Measurements from ENCODE around the gene MAOB. TPM values are rescaled to one million over a fixed set of nuclear protein-coding genes. Genes with fewer than 3 reads are reported as not detected.
A peak's percentile ranks its signal among the peaks of the same experiment; 100 is the strongest.

The MAOB gene
- total RNA-seq, 2 donors from 2014 or later, result 15.6 to 33.5 TPM

GRCh38 chrX:43805579-43805978 is 76.7 kb downstream of the MAOB start:
- peak; percentile 17 for DNase-seq (ENCODE audit: low spot score)

GRCh38 chrX:43804021-43804420 is 78.2 kb downstream of the MAOB start:
- Histone ChIP-seq H3K4me3 (no peak overlapping the region), H3K9me3 (no peaks in the 10 kb centered on the region), H3K27me3 (replicated peaks; ENCODE audit: insufficient read depth) (no peaks in the 10 kb centered on the region), H3K36me3 (no peaks in the 10 kb centered on the region), H3K27ac (no peak overlapping the region), H3K4me1 (replicated peaks) (no peaks in the 10 kb centered on the region)
- intact Hi-C loops (cut with DNase I), result no loop called here
- WGBS, result 79% methylated on average over 5 of the region's 5 CpGs
- TF ChIP-seq, protein P1, sequence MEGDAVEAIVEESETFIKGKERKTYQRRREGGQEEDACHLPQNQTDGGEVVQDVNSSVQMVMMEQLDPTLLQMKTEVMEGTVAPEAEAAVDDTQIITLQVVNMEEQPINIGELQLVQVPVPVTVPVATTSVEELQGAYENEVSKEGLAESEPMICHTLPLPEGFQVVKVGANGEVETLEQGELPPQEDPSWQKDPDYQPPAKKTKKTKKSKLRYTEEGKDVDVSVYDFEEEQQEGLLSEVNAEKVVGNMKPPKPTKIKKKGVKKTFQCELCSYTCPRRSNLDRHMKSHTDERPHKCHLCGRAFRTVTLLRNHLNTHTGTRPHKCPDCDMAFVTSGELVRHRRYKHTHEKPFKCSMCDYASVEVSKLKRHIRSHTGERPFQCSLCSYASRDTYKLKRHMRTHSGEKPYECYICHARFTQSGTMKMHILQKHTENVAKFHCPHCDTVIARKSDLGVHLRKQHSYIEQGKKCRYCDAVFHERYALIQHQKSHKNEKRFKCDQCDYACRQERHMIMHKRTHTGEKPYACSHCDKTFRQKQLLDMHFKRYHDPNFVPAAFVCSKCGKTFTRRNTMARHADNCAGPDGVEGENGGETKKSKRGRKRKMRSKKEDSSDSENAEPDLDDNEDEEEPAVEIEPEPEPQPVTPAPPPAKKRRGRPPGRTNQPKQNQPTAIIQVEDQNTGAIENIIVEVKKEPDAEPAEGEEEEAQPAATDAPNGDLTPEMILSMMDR (IDR thresholded peaks at IDR 0.05), result no peak
- TF ChIP-seq POLR2A (IDR thresholded peaks at IDR 0.05) (no peak), POLR2AphosphoS5 (IDR thresholded peaks at IDR 0.05) (no peak)
- no peak for DNase-seq (ENCODE audit: low spot score)

More at GRCh38 chrX:43805579-43805978, 76.7 kb downstream of the MAOB start:
- TF ChIP-seq, protein P1 (IDR thresholded peaks at IDR 0.05), result no peak
- TF ChIP-seq POLR2AphosphoS5 (IDR thresholded peaks at IDR 0.05), result peak; percentile 50
- Histone ChIP-seq H3K4me3 (no peak overlapping the region), H3K9me3 (no peaks in the 10 kb centered on the region), H3K36me3 (no peaks in the 10 kb centered on the region), H3K4me1 (replicated peaks) (no peaks in the 10 kb centered on the region), H3K27me3 (replicated peaks; ENCODE audit: insufficient read depth) (no peaks in the 10 kb centered on the region), H3K27ac (no peak overlapping the region)
- 10% methylated on average over 2 of the region's 2 CpGs for WGBS
- intact Hi-C loops (cut with DNase I), result no loop called here

DNA sequence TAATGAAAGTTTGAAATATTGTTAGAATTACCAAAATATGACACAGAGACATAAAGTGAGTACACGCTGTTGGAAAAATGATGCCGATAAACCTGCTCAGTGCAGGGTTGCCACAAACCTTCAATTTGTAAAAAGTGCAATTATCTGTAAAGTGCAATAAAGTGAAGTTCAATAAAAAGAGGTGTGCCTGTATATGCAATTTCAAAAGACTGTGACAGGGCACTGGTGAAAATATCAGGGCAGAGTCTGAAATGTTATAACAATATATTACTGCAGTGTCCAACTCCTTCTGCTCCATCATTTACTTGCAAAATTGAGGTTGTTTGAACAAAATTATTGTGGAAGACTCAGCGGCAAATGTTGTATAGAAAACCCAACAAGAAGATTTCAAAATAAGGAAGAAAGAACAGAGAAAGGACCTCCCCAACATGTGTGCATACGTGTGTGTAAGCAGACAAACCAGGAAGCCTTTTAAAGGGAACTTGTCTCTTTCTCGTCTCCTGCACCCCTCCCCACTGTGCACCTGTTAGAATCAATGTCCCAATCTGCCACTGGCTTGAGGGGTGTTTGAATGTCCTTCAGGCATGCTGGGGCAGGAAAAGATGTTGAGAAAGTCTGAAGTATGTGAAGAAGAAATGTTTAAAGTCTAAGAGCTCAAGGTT is 96.2 kb downstream of the MAOB start:
- no peaks in the 10 kb centered on the region for H3K27me3 ChIP-seq (replicated peaks; ENCODE audit: insufficient read depth)
- no peaks in the 10 kb centered on the region for H3K4me1 ChIP-seq (replicated peaks)
- H3K27ac ChIP-seq, result no peak overlapping the region
- intact Hi-C loops (cut with DNase I), result no loop called here
- H3K9me3 ChIP-seq, result no peaks in the 10 kb centered on the region
- TF ChIP-seq, protein P1 (IDR thresholded peaks at IDR 0.05), result no peak
- TF ChIP-seq POLR2AphosphoS5 (IDR thresholded peaks at IDR 0.05), result no peak
- TF ChIP-seq POLR2A (IDR thresholded peaks at IDR 0.05), result no peak
- H3K36me3 ChIP-seq, result no peaks in the 10 kb centered on the region
- H3K4me3 ChIP-seq, result no peak overlapping the region
- 92% methylated on average over 5 of the region's 5 CpGs for WGBS
- DNase-seq (ENCODE audit: low spot score), result no peak

DNA sequence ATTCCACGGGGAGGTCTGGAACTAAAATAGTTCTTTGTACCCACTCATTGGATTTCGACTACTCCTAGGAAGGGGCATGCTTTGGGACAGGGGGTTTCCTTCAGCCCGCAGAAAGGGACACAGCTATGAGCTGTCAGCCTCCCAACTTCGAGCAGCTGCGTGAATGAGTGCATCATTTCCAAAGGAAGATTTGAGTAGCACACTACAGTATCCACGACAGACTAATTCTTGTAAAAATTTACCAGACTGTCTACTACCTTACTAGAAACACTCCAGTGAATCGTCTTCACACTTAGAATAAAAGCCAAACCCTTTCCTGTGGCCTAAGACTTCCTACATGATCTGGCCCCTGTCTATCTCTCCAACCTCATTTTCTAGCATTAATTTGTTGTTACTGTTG is 124.2 kb downstream of the MAOB start:
- H3K27ac ChIP-seq, result no peak overlapping the region
- H3K36me3 ChIP-seq, result no peaks in the 10 kb centered on the region
- intact Hi-C loops (cut with DNase I), result no loop called here
- no peak overlapping the region for H3K4me3 ChIP-seq
- 93% methylated on average over 7 of the region's 7 CpGs for WGBS
- TF ChIP-seq POLR2AphosphoS5 (IDR thresholded peaks at IDR 0.05) (no peak), POLR2A (IDR thresholded peaks at IDR 0.05) (no peak)
- TF ChIP-seq, protein P1 (IDR thresholded peaks at IDR 0.05), result no peak
- H3K27me3 ChIP-seq (replicated peaks; ENCODE audit: insufficient read depth), result no peaks in the 10 kb centered on the region
- no peak for DNase-seq (ENCODE audit: low spot score)
- no peaks in the 10 kb centered on the region for H3K9me3 ChIP-seq
- no peaks in the 10 kb centered on the region for H3K4me1 ChIP-seq (replicated peaks)

GRCh38 chrX:43756076-43756475 is 126.2 kb downstream of the MAOB start:
- Histone ChIP-seq H3K9me3 (no peaks in the 10 kb centered on the region), H3K36me3 (no peaks in the 10 kb centered on the region), H3K27ac (no peak overlapping the region), H3K4me3 (no peak overlapping the region), H3K4me1 (replicated peaks) (no peaks in the 10 kb centered on the region), H3K27me3 (replicated peaks; ENCODE audit: insufficient read depth) (no peaks in the 10 kb centered on the region)
- 96% methylated on average over 5 of the region's 5 CpGs for WGBS
- TF ChIP-seq POLR2AphosphoS5 (IDR thresholded peaks at IDR 0.05) (no peak), POLR2A (IDR thresholded peaks at IDR 0.05) (no peak)
- TF ChIP-seq, protein P1 (IDR thresholded peaks at IDR 0.05), result no peak
- intact Hi-C loops (cut with DNase I), result no loop called here
- DNase-seq (ENCODE audit: low spot score), result no peak
